COLO829 (cell line): Measurements from ENCODE around the gene FAM229B.
A peak's percentile ranks its signal among the peaks of the same experiment; 100 is the strongest.
"Not testable (repeated sequence)": the region's sequence is repeated elsewhere in the genome, so short reads cannot be mapped to it uniquely, and the experiment has no call there.

Experiments
- DNase-seq: peaks from one replicate; pipeline ENCODE4 v3.0.0; 2012; ENCODE audit warnings: low spot score

FAM229B gene, protein sequence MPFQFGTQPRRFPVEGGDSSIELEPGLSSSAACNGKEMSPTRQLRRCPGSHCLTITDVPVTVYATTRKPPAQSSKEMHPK

GRCh38 chr6:112087136-112087911, at the start of gene FAM229B, which contains the start of gene TUBE1:
Gene FAM229B (plus strand): TSS chr6:112087591. CDS start chr6:112099284, 11,693 bp downstream.
Gene TUBE1 (minus strand): TSS chr6:112087482. CDS start chr6:112087434, 48 bp downstream.
- peak; percentile 77 for DNase-seq

GRCh38 chr6:112037783-112038216, 49.6 kb upstream of the FAM229B start:
- no peak for DNase-seq

GRCh38 chr6:112038268-112038667, 49.1 kb upstream of the FAM229B start:
- no peak for DNase-seq

- no peak for DNase-seq
These were observed 48.5 kb upstream of the FAM229B start for GRCh38 chr6:112038756-112039430.

DNA sequence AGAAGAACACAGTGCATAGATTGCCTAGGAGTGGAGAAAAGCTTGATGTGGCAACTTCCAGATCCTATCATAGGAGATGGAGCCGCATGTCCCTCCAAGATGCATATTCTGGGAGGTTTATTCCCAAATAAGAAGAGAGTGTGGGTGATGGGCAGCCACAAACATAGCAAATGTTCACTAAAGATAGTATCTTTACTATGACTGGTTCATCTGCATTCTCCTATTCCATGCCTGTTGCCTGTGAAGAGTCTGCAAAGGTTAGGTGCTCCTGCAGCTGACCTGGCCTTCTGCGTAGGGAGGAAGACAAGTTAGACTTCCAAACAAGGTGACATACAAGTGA, 48.0 kb upstream of the FAM229B start:
- no peak for DNase-seq

DNA sequence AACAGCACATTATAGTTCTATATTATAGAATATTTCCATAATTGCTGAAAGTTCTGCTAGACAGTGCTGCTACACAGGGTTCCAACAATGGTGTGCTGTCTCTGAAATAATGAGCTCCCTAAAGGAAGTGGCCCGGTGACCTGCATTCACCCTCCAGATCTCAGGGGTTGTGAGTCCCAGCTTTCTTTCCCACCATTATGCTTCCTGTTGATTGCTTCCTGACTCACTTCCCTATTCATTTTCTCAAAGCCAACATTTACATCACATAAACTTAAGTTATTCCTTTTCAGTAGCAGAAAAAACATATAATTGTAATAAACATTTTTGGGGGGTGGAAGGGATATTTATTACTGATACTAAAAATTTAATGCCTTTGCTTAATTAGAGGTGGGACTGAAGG, 46.4 kb upstream of the FAM229B start:
- peak; percentile 89 for DNase-seq

DNA sequence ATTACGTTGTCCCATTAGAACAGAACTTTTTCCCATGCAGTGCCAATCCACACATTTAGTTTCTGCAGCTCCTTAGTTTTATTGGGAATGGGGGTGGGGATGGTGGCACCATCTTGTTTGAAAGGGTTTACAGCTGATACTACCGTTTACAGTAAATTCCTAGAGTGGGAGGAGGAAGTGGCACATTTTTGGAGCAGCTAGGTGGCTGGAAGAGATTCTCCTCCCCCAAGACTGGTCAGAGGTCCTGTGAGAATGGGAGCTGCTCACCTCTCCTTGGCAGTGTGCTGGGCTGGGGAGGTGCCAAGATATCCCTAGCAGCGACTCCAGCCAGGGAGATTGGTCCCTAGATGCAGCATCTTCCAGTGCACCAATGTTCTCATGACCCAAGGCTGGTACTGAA, 45.9 kb upstream of the FAM229B start:
- peak; percentile 57 for DNase-seq

- peak; percentile 83 for DNase-seq
These were observed 44.1 kb upstream of the FAM229B start for GRCh38 chr6:112043032-112044007.

DNA sequence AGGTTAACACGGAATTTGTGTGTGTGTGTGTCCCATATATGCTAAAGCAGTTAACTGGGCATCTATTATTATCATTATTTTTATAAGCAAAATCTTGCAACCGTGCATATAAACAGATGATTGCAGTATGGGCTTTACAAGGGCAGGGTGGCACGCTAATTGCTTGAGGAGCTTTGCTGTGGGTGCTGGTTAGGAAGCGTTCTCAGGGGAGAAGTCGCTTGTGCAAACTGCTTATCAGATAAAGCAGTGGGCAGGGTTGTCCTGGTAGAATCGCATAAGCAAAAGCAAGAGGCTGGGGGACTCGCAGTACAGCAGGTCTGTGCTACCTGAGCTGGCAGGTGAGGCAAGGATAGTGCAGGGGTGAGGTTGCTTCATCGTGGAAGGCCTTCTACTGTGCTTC, 43.2 kb upstream of the FAM229B start:
- no peak for DNase-seq

- no peak for DNase-seq
These were observed 42.5 kb upstream of the FAM229B start for GRCh38 chr6:112044856-112045255.

DNA sequence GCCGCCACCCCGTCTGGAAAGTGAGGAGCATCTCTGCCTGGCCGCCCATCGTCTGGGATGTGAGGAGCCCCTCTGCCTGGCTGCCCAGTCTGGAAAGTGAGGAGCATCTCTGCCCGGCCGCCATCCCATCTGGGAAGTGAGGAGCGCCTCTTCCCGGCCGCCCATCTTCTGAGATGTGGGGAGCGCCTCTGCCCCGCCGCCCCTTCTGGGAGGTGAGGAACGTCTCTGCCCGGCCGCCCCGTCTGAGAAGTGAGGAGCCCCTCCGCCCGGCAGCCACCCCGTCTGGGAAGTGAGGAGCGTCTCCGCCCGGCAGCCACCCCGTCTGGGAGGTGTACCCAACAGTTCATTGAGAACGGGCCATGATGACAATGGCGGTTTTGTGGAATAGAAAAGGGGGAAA, 39.9 kb upstream of the FAM229B start:
- not testable (repeated sequence) for DNase-seq

DNA sequence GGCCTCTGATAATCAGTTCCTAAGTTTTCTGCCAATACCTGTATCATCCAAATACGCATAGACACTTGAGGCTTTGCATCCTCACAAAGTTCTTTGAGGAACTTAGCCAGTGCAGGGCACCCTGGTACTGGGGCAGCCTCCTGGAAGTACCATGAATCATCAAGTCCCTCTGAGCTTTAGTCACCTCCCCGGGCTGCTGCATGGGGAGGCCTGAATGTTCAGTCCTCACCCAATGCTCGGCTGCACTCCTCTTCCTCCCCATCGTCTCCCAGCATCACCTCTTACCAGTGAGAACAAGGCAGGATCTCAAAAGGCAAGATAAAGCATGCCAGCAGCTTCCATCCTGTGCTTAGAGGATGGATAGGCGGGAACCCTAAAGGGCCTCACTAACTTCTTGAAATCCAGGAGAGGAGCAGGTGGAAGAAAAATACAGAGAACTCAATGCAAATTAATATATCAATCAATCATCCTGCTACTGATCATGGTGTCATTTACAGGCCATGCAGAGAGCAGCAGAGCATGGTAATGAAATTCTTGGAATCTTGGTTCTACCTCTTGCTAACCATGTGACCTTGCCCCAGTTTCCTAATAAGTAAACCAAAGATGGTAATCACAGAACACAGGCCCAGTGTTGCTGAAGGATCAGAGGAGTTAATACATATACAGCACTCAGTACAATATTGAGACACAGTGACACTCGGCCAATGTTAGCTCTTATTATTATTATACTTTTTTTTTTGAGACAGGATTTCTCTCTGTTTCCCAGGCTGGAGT, 38.2 kb upstream of the FAM229B start:
- no peak for DNase-seq

GRCh38 chr6:112049996-112050395, 37.4 kb upstream of the FAM229B start:
- DNase-seq: no peak

DNA sequence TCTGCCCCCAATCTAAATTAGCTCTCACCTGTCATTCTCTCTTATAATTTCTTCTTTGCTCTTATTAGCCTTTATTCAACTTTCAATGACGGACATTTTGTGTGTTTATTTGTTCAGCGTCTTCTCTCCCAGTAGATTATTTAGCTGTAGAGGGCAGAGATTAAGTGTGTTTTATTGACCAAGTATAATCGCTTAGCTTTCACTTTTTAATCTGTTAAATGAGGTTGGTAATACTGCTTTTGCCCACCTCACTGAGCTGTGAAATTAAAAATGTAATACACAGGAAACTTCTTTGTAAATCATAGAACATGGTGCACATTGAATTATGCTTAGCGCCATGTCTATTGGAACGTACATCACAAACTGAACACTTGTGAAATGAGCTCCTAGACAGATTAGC, 37.0 kb upstream of the FAM229B start:
- DNase-seq: no peak

DNA sequence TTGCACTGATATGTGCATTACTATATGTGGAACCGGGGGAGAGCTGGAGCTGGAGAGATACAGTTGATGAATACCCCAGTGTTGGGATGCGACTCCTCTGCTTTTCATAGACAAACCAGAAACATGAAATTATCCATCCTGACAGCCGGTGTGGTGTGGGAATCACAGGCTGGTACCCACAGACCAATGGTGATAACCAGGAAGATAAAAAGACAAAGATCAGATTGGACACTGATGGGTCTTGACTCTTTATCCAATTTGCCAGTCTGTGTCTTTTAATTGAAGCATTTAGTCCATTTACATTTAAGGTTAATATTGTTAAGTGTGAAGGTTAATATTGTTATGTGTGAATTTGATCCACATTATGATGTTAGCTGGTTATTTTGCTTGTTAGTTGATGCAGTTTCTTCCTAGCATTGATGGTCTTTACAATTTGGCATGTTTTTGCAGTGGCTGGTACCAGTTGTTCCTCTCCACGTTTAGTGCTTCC, 36.1 kb upstream of the FAM229B start:
- DNase-seq: not testable (repeated sequence)

GRCh38 chr6:112054001-112054400, 33.4 kb upstream of the FAM229B start, which contains the start of gene CCN6:
Gene CCN6 (plus strand): TSS chr6:112054104. CDS start chr6:112054358, 254 bp downstream.
- no peak for DNase-seq

GRCh38 chr6:112054555-112055190, 32.7 kb upstream of the FAM229B start:
- DNase-seq: no peak

GRCh38 chr6:112058243-112059032, 29.0 kb upstream of the FAM229B start:
- no peak for DNase-seq

GRCh38 chr6:112061605-112062004, 25.8 kb upstream of the FAM229B start:
- no peak for DNase-seq

GRCh38 chr6:112062966-112063365, 24.4 kb upstream of the FAM229B start:
- DNase-seq: no peak
